Central memory CD8-positive, alpha-beta T cell (primary cell): ENCODE results near the gene SAC3D1.

Source experiments
- ATAC-seq: fragments of 150-1000 bp; cut with Tn5 transposase; replicated peaks from 2 replicates; pipeline ENCODE4 v1.10.0; 2022; ENCODE audit warnings: mild to moderate bottlenecking, moderate FRiP score, moderate number of reproducible peaks; ENCODE audit not compliant: poor library complexity, severe bottlenecking; ENCODE audit errors: extremely low read depth
- DNase-seq, 2 donors: peaks; one replicate each; pipeline ENCODE4 v3.0.0; 2021; ENCODE audit warnings: low spot score in 2 of 2
- H3K27ac Mint-ChIP-seq: one replicate; pipeline ENCODE4 v1.8.0; 2022; ENCODE audit warnings: low read depth, mild to moderate bottlenecking, moderate library complexity, mixed read lengths
- H3K27me3 Mint-ChIP-seq: one replicate; pipeline ENCODE4 v1.8.0; 2022; ENCODE audit warnings: mixed read lengths
- H3K36me3 Mint-ChIP-seq: one replicate; pipeline ENCODE4 v1.8.0; 2022; ENCODE audit warnings: mild to moderate bottlenecking, moderate library complexity, mixed read lengths; ENCODE audit not compliant: insufficient read depth
- H3K4me1 Mint-ChIP-seq: one replicate; pipeline ENCODE4 v1.8.0; 2022; ENCODE audit warnings: mixed read lengths
- H3K4me3 Mint-ChIP-seq: one replicate; pipeline ENCODE4 v1.8.0; 2022; ENCODE audit warnings: mild to moderate bottlenecking, moderate library complexity, mixed read lengths
- H3K9me3 Mint-ChIP-seq: one replicate; pipeline ENCODE4 v1.8.0; 2022; ENCODE audit warnings: mixed read lengths

Gene SAC3D1

GRCh38 chr11:65034423-65034822 lies 6.6 kb upstream of the SAC3D1 start:
- H3K9me3 Mint-ChIP-seq, result no peaks in the 10 kb centered on the region
- H3K36me3 Mint-ChIP-seq, result peaks cover 7% of the 10 kb centered on the region
- H3K27me3 Mint-ChIP-seq, result no peaks in the 10 kb centered on the region
- H3K27ac Mint-ChIP-seq, result no peak overlapping the region
- H3K4me1 Mint-ChIP-seq, result no peaks in the 10 kb centered on the region
- no peak overlapping the region for H3K4me3 Mint-ChIP-seq
- ATAC-seq (no peak), DNase-seq (no peak)

GRCh38 chr11:65035579-65035978 lies 5.4 kb upstream of the SAC3D1 start:
- no peak overlapping the region for H3K27ac Mint-ChIP-seq
- H3K36me3 Mint-ChIP-seq, result peaks cover 7% of the 10 kb centered on the region
- DNase-seq, result no peak
- no peak for ATAC-seq
- no peak overlapping the region for H3K4me3 Mint-ChIP-seq
- H3K9me3 Mint-ChIP-seq, result no peaks in the 10 kb centered on the region
- no peaks in the 10 kb centered on the region for H3K4me1 Mint-ChIP-seq
- H3K27me3 Mint-ChIP-seq, result no peaks in the 10 kb centered on the region

- DNase-seq, result no peak
- Mint-ChIP-seq H3K4me3 (no peak overlapping the region), H3K27me3 (no peaks in the 10 kb centered on the region), H3K4me1 (no peaks in the 10 kb centered on the region), H3K27ac (no peak overlapping the region), H3K36me3 (peaks cover 11% of the 10 kb centered on the region), H3K9me3 (no peaks in the 10 kb centered on the region)
- ATAC-seq, result no peak
Measured at GRCh38 chr11:65036931-65037330, 4.1 kb upstream of the SAC3D1 start.

GRCh38 chr11:65040520-65040846 lies 527 bp upstream of the SAC3D1 start:
- no peak for DNase-seq
- Mint-ChIP-seq H3K4me3 (peak overlapping the region; percentile 91), H3K4me1 (peaks cover 9% of the 10 kb centered on the region), H3K27ac (peak overlapping the region; percentile 87), H3K36me3 (peaks cover 8% of the 10 kb centered on the region), H3K9me3 (no peaks in the 10 kb centered on the region), H3K27me3 (no peaks in the 10 kb centered on the region)
- ATAC-seq, result no peak

GRCh38 chr11:65042891-65043290 lies 1.9 kb downstream of the SAC3D1 start:
- Mint-ChIP-seq H3K27me3 (no peaks in the 10 kb centered on the region), H3K4me3 (peak overlapping the region; percentile 91), H3K4me1 (peaks cover 15% of the 10 kb centered on the region), H3K9me3 (no peaks in the 10 kb centered on the region), H3K27ac (no peak overlapping the region), H3K36me3 (peaks cover 8% of the 10 kb centered on the region)
- DNase-seq (no peak), ATAC-seq (no peak)

- Mint-ChIP-seq H3K27ac (peak overlapping the region; percentile 47), H3K27me3 (no peaks in the 10 kb centered on the region), H3K9me3 (no peaks in the 10 kb centered on the region), H3K36me3 (peaks cover 7% of the 10 kb centered on the region), H3K4me3 (no peak overlapping the region), H3K4me1 (peaks cover 15% of the 10 kb centered on the region)
- ATAC-seq (no peak), DNase-seq (no peak)
Measured at GRCh38 chr11:65043881-65044501, 3.0 kb downstream of the SAC3D1 start.

GRCh38 chr11:65045061-65045460 lies 4.1 kb downstream of the SAC3D1 start:
- no peaks in the 10 kb centered on the region for H3K9me3 Mint-ChIP-seq
- ATAC-seq, result no peak
- no peak overlapping the region for H3K27ac Mint-ChIP-seq
- H3K4me1 Mint-ChIP-seq, result peaks cover 15% of the 10 kb centered on the region
- no peak overlapping the region for H3K4me3 Mint-ChIP-seq
- H3K36me3 Mint-ChIP-seq, result peaks cover 7% of the 10 kb centered on the region
- H3K27me3 Mint-ChIP-seq, result no peaks in the 10 kb centered on the region
- DNase-seq, result no peak

GRCh38 chr11:65045728-65046127 lies 4.7 kb downstream of the SAC3D1 start:
- Mint-ChIP-seq H3K36me3 (peaks cover 6% of the 10 kb centered on the region), H3K4me1 (peaks cover 15% of the 10 kb centered on the region)

GRCh38 chr11:65047581-65048422 lies 6.8 kb downstream of the SAC3D1 start:
- no peaks in the 10 kb centered on the region for H3K9me3 Mint-ChIP-seq
- DNase-seq, result no peak
- peak overlapping the region; percentile 85 for H3K4me3 Mint-ChIP-seq
- peaks cover 15% of the 10 kb centered on the region for H3K4me1 Mint-ChIP-seq
- peak; percentile 24 for ATAC-seq
- H3K27ac Mint-ChIP-seq, result peak overlapping the region; percentile 93
- H3K36me3 Mint-ChIP-seq, result no peaks in the 10 kb centered on the region
- H3K27me3 Mint-ChIP-seq, result no peaks in the 10 kb centered on the region

More at GRCh38 chr11:65045728-65046127, 4.7 kb downstream of the SAC3D1 start:
- Mint-ChIP-seq H3K9me3 (no peaks in the 10 kb centered on the region), H3K27ac (no peak overlapping the region), H3K4me3 (no peak overlapping the region), H3K27me3 (no peaks in the 10 kb centered on the region)
- ATAC-seq (no peak), DNase-seq (no peak)

- H3K36me3 Mint-ChIP-seq, result no peaks in the 10 kb centered on the region
- H3K4me1 Mint-ChIP-seq, result peaks cover 20% of the 10 kb centered on the region
- ATAC-seq, result no peak
- no peak for DNase-seq
- no peaks in the 10 kb centered on the region for H3K9me3 Mint-ChIP-seq
- no peak overlapping the region for H3K27ac Mint-ChIP-seq
- H3K4me3 Mint-ChIP-seq, result no peak overlapping the region
- no peaks in the 10 kb centered on the region for H3K27me3 Mint-ChIP-seq
Measured at GRCh38 chr11:65051398-65051858, 10.4 kb downstream of the SAC3D1 start.

GRCh38 chr11:65053827-65054508 lies 13.0 kb downstream of the SAC3D1 start:
- H3K36me3 Mint-ChIP-seq, result no peaks in the 10 kb centered on the region
- no peaks in the 10 kb centered on the region for H3K9me3 Mint-ChIP-seq
- H3K27me3 Mint-ChIP-seq, result no peaks in the 10 kb centered on the region
- H3K4me1 Mint-ChIP-seq, result peaks cover 13% of the 10 kb centered on the region
- DNase-seq (no peak), ATAC-seq (peak; percentile 60)
- H3K4me3 Mint-ChIP-seq, result peak overlapping the region; percentile 5
- H3K27ac Mint-ChIP-seq, result peak overlapping the region; percentile 9

GRCh38 chr11:65055538-65055937 lies 14.5 kb downstream of the SAC3D1 start:
- Mint-ChIP-seq H3K4me1 (peaks cover 13% of the 10 kb centered on the region), H3K27ac (no peak overlapping the region), H3K27me3 (no peaks in the 10 kb centered on the region), H3K9me3 (no peaks in the 10 kb centered on the region), H3K36me3 (no peaks in the 10 kb centered on the region), H3K4me3 (no peak overlapping the region)
- ATAC-seq (no peak), DNase-seq (no peak)
